ENCODE data around the gene PTPN2. TPM values are rescaled to one million over a fixed set of nuclear protein-coding genes. Genes with fewer than 3 reads are reported as not detected.
A peak's percentile ranks its signal among the peaks of the same experiment; 100 is the strongest.

Gene PTPN2
- total and polyA plus RNA-seq, 9 of the 15 experiments (the other 6 are each of a cell fraction or from before 2014, with no cell fraction given), result 36.6 to 66.4 (median 43.8) TPM

DNA sequence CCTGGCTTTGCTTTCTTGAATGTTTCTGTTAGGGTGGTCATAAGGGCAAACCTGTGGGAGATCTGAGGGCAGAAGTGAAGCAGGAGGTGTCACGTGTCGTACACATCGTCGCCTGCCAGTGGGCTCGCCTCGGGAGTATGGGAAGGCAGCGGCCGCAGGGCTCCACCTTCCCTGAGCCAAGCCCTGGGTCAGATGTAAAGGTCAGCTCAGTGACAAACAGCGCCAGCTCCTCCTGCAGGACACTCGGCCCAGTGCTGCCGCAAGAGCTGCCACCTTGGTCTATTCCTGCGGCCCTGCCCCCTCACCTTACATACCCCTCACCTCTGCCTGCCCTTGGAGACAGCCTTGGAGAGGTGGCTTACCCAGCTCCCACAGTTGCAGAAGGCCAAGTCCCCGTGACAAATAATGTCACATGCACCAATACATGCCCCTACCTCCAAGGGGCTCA is 117.0 kb downstream of the PTPN2 start (continued):
- TF ChIP-seq ELF1 (tag; IDR thresholded peaks at IDR 0.05), result 0 out of 2 replicates have a peak, but pooled peaks have one; percentile 12
- TF ChIP-seq LEF1 (IDR thresholded peaks at IDR 0.05), result no peak
- no peak for TF ChIP-seq CREBBP (IDR thresholded peaks at IDR 0.05; ENCODE audit: low read depth, low read length)
- TF ChIP-seq ATF1 (CRISPR knock-in tag; IDR thresholded peaks at IDR 0.05), result no peak
- 0 out of 2 replicates have a peak, but pooled peaks have one; percentile 22 for TF ChIP-seq ATF1 (tag; IDR thresholded peaks at IDR 0.05)
- TF ChIP-seq, protein P1, sequence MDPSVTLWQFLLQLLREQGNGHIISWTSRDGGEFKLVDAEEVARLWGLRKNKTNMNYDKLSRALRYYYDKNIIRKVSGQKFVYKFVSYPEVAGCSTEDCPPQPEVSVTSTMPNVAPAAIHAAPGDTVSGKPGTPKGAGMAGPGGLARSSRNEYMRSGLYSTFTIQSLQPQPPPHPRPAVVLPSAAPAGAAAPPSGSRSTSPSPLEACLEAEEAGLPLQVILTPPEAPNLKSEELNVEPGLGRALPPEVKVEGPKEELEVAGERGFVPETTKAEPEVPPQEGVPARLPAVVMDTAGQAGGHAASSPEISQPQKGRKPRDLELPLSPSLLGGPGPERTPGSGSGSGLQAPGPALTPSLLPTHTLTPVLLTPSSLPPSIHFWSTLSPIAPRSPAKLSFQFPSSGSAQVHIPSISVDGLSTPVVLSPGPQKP (CRISPR knock-in tag; IDR thresholded peaks at IDR 0.05), result no peak
- no peak for TF ChIP-seq ZNF316 (IDR thresholded peaks at IDR 0.05)
- peak; percentile 51; the same call in 1 of the 2 replicates for TF ChIP-seq HDGF (IDR thresholded peaks at IDR 0.05)
- TF ChIP-seq, protein P2, sequence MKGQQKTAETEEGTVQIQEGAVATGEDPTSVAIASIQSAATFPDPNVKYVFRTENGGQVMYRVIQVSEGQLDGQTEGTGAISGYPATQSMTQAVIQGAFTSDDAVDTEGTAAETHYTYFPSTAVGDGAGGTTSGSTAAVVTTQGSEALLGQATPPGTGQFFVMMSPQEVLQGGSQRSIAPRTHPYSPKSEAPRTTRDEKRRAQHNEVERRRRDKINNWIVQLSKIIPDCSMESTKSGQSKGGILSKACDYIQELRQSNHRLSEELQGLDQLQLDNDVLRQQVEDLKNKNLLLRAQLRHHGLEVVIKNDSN (CRISPR knock-in tag; IDR thresholded peaks at IDR 0.05), result peak; percentile 49

DNA sequence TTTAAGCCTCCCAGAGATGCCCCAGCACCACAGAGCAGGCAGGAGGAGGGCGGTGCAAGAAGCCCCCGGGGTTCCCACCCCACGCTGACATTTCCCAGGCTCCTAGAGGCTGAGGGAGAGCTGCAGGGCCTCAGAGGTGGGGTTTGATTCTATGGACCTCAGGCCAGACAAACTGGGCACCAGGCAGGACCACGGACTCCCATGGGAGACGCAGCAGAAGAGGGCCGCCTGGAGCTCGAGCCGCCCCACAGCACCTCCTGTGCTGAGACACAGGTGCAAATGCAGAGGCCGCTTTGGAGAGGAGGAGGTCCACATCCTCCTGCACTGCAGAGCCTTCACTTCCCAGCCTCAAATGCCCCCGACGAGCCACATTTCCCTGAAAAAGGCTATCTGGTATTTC is 118.5 kb downstream of the PTPN2 start:
- intact Hi-C loops (cut with micrococcal nuclease) (no loop called here), in situ Hi-C loops (cut with MboI) (no loop called here)
- Histone ChIP-seq H3K27me3 (ENCODE audit: control insufficient read depth in 2 of 2, insufficient read depth in 2 of 2, low read length in 2 of 2) (no peaks in the 10 kb centered on the region), H3K27ac (ENCODE audit: extremely low read depth, low read depth, low read length) (no peak overlapping the region), H3K79me2 (ENCODE audit: control insufficient read depth, insufficient read depth, low read length) (no peaks in the 10 kb centered on the region), H3K4me3 (no peak overlapping the region), H4K20me1 (replicated peaks; ENCODE audit: control insufficient read depth, insufficient read depth, low read length) (no peaks in the 10 kb centered on the region), H3K36me3 (ENCODE audit: control insufficient read depth, insufficient read depth, low read length) (no peaks in the 10 kb centered on the region), H3K9ac (ENCODE audit: insufficient read depth in 1 of 2, low read depth in 2 of 2, low read length in 2 of 2) (peak overlapping the region in 1 of 2 experiments; percentile 6; a peak in 1 of 4 replicates), H3K9me1 (ENCODE audit: control insufficient read depth, insufficient read depth, low read length) (no peaks in the 10 kb centered on the region), H3K4me1 (replicated peaks in 1 of 2; ENCODE audit: control insufficient read depth in 2 of 2, insufficient read depth in 2 of 2, low read length in 2 of 2) (peaks cover 13 to 16% of the 10 kb centered on the region in 2 experiments), H3K9me3 (replicated peaks; ENCODE audit: control insufficient read depth, insufficient read depth, low read depth, low read length) (no peaks in the 10 kb centered on the region), H3K4me2 (ENCODE audit: insufficient read depth, low read length) (no peak overlapping the region), H2AFZ (ENCODE audit: low read depth, low read length) (no peak overlapping the region)
- no peak for FAIRE-seq
- no peak for DNase-seq (ENCODE audit: extremely low read depth in 1 of 4, low spot score in 3 of 4)
- CTCF ChIA-PET (ENCODE audit: low intra/inter-chr PET ratio), result interaction anchor here (0.7 kb wide), 1 partner anchor 129 kb away, joined by 4 read pairs; no protein-coding TSS in a partner anchor
- WGBS (ENCODE audit: insufficient coverage, low coverage, missing lambda C conversion rate), result 61% methylated on average over 6 of the region's 11 CpGs
- BruUV-seq (replicated peaks), result no TSS peak
- ATAC-seq, result no peak
- POLR2A ChIA-PET, result interaction anchor here (1.4 to 1.8 kb wide), 2 partner anchors 11 to 18 kb away, joined by 3 to 4 read pairs; no protein-coding TSS in a partner anchor
- TF ChIP-seq SRSF9 (IDR thresholded peaks at IDR 0.05; ENCODE audit: borderline replicate concordance, low read depth, low read length) (no peak), MAZ (CRISPR knock-in tag; conservative IDR thresholded peaks at IDR 0.05 in 1 of 2, IDR thresholded peaks at IDR 0.05 in 1 of 2) (no peak)

Data from K562 (cell line).